ENCODE measurements around the gene SMG5. TPM values are rescaled to one million over a fixed set of nuclear protein-coding genes. Genes with fewer than 3 reads are reported as not detected.

Gene SMG5
- total RNA-seq, 2 experiments from 2014 or later: 51.6 to 56.1 TPM

DNA sequence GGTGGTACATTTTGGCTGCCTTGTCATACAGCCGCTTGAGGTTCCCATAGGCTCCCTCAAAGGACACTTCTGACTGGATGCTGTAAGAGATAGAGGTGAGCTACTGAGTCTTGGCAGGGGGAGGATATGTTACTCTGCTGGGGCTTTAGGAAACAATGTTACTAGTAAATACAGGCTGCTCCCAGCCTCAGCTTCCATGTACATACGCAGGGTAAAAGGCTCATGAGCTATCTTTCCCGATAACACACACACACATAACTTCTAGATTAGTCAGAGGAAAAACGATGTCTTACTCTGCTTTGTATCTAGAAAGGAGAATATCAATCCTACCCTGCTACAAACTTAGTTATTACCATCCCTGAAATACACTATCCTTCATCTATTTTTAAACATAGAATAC is 14.3 kb downstream of the SMG5 start:
- Histone ChIP-seq H3K27me3 (ENCODE audit: control insufficient read depth in 1 of 2, insufficient read depth in 2 of 2, low read length in 2 of 2) (no peaks in the 10 kb centered on the region), H3K4me1 (ENCODE audit: insufficient read depth, low read length) (no peaks in the 10 kb centered on the region), H3K9me3 (ENCODE audit: control insufficient read depth in 1 of 2, insufficient read depth in 1 of 2, low read length in 2 of 2) (no peaks in the 10 kb centered on the region), H3K27ac (ENCODE audit: low read depth in 1 of 2, low read length in 2 of 2) (no peak overlapping the region), H3K36me3 (ENCODE audit: insufficient read depth, low read length) (peaks cover 85% of the 10 kb centered on the region), H3K4me3 (ENCODE audit: low read length) (no peak overlapping the region)
- H3K27ac Mint-ChIP-seq: no peak overlapping the region
- no peaks in the 10 kb centered on the region for H3K9me3 Mint-ChIP-seq
- no peak overlapping the region for H3K4me3 Mint-ChIP-seq
- ChIA-PET CTCF (no interaction called here), POLR2A (interaction anchor here (1.0 kb wide), 1 partner anchor 22 kb away, joined by 3 read pairs; no protein-coding TSS in a partner anchor)
- peaks cover 89% of the 10 kb centered on the region for H3K36me3 Mint-ChIP-seq (ENCODE audit: low read depth)
- H3K4me1 Mint-ChIP-seq (ENCODE audit: low read depth): no peaks in the 10 kb centered on the region
- ATAC-seq (ENCODE audit: poor library complexity): no peak
- no peaks in the 10 kb centered on the region for H3K27me3 Mint-ChIP-seq
- intact Hi-C loops (cut with DNase I, micrococcal nuclease): no loop called here
- no peak for TF ChIP-seq CTCF (IDR thresholded peaks at IDR 0.05)
- DNase-seq: no peak

GRCh38 chr1:156266051-156266450 is 16.6 kb downstream of the SMG5 start:
- Mint-ChIP-seq H3K27ac (no peak overlapping the region), H3K4me3 (no peak overlapping the region), H3K9me3 (no peaks in the 10 kb centered on the region), H3K36me3 (ENCODE audit: low read depth) (peaks cover 85% of the 10 kb centered on the region), H3K4me1 (ENCODE audit: low read depth) (no peaks in the 10 kb centered on the region), H3K27me3 (no peaks in the 10 kb centered on the region)
- TF ChIP-seq CTCF (IDR thresholded peaks at IDR 0.05): no peak
- Histone ChIP-seq H3K4me3 (ENCODE audit: low read length) (no peak overlapping the region), H3K4me1 (ENCODE audit: insufficient read depth, low read length) (no peaks in the 10 kb centered on the region), H3K27ac (ENCODE audit: low read depth in 1 of 2, low read length in 2 of 2) (no peak overlapping the region), H3K27me3 (ENCODE audit: control insufficient read depth in 1 of 2, insufficient read depth in 2 of 2, low read length in 2 of 2) (no peaks in the 10 kb centered on the region), H3K36me3 (ENCODE audit: insufficient read depth, low read length) (peaks cover 78% of the 10 kb centered on the region), H3K9me3 (ENCODE audit: control insufficient read depth in 1 of 2, insufficient read depth in 1 of 2, low read length in 2 of 2) (no peaks in the 10 kb centered on the region)
- intact Hi-C loops (cut with DNase I, micrococcal nuclease): no loop called here
- ChIA-PET CTCF (no interaction called here), POLR2A (no interaction called here)
- ATAC-seq (ENCODE audit: poor library complexity): no peak
- no peak for DNase-seq

DNA sequence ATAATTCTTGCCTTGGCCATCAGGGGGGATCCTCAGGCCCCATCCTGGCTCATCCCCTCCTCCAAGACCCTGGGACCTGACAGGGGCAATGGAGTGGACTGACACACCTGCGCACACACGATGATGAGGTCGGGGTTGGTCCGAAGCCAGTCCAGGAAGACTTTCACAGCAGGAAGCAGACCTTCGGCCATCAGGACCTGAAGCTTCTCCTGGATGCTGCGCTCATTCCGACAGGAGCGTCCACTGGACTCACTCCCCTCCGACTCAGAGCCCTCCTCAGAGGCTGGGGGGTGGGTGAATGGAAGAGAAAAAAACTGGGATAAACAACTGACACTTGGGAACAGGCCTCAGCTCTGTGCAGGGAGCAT is 19.4 kb downstream of the SMG5 start:
- TF ChIP-seq CTCF (IDR thresholded peaks at IDR 0.05): no peak
- DNase-seq (no peak), ATAC-seq (ENCODE audit: poor library complexity) (no peak)
- CTCF ChIA-PET: no interaction called here
- H3K4me1 ChIP-seq (ENCODE audit: insufficient read depth, low read length): no peaks in the 10 kb centered on the region
- no peaks in the 10 kb centered on the region for H3K27me3 ChIP-seq (ENCODE audit: control insufficient read depth in 1 of 2, insufficient read depth in 2 of 2, low read length in 2 of 2)
- Mint-ChIP-seq H3K4me3 (no peak overlapping the region), H3K27me3 (no peaks in the 10 kb centered on the region), H3K27ac (no peak overlapping the region), H3K36me3 (ENCODE audit: low read depth) (peaks cover 92% of the 10 kb centered on the region), H3K4me1 (ENCODE audit: low read depth) (no peaks in the 10 kb centered on the region), H3K9me3 (no peaks in the 10 kb centered on the region)
- peaks cover 83% of the 10 kb centered on the region for H3K36me3 ChIP-seq (ENCODE audit: insufficient read depth, low read length)
- no peak overlapping the region for H3K27ac ChIP-seq (ENCODE audit: low read depth in 1 of 2, low read length in 2 of 2)
- POLR2A ChIA-PET: no interaction called here
- no peak overlapping the region for H3K4me3 ChIP-seq (ENCODE audit: low read length)
- H3K9me3 ChIP-seq (ENCODE audit: control insufficient read depth in 1 of 2, insufficient read depth in 1 of 2, low read length in 2 of 2): no peaks in the 10 kb centered on the region
- intact Hi-C loops (cut with DNase I, micrococcal nuclease): no loop called here

Data from CD4-positive, alpha-beta T cell (primary cell).